H7 (cell line): ENCODE results near the gene LTBR. TPM values are rescaled to one million over a fixed set of nuclear protein-coding genes. Genes with fewer than 3 reads are reported as not detected.

ENCODE experiments used
- DNase-seq: peaks from one replicate; pipeline ENCODE4 v3.0.0; 2012
- H3K27me3 ChIP-seq: 2 replicates; pipeline ENCODE4 v1.6.0; 2011; ENCODE audit warnings: mild to moderate bottlenecking, low read length; ENCODE audit not compliant: control insufficient read depth, insufficient read depth
- H3K36me3 ChIP-seq: replicated peaks from 2 replicates; pipeline ENCODE4 v1.5.1; 2011; ENCODE audit warnings: low read length; ENCODE audit not compliant: control insufficient read depth, insufficient read depth
- H3K4me3 ChIP-seq: 2 replicates; pipeline ENCODE4 v1.5.1; 2011; ENCODE audit warnings: low read depth, mild to moderate bottlenecking, control low read depth, low read length, moderate library complexity; ENCODE audit not compliant: insufficient read depth
- total RNA-seq: library from RNA; depleted of rRNA; stranded (reverse); fragments of >200 nt; shearing (Covaris generic); gene quantifications from 2 replicates; pipeline ENCODE4 v1.2.3, GENCODE V29; 2014

LTBR gene
- total RNA-seq, 1 experiment from 2014 or later = 3.6 TPM

DNA sequence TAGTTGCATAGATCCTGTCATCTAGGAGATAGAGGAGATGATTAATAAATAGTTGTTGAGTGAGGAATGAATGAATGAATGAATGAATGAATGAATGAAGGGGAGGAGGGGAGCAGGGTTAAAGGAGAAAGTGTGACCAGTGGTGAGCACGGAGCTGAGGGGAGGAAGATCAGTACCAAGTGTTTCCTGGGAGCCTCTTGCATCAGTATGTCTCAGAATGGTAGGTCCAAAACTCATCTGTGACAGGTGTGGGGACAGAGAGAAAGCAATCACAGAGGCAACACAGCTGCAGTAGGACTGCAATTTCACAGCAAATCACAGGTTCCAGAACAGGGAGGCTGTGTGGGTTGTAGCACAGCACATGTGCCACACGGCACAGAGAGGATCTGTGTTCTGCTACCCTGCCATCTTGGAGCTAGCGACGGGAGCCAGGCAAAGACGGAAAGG is 27.6 kb upstream of the LTBR start:
- no peaks in the 10 kb centered on the region for H3K27me3 ChIP-seq
- peaks cover 17% of the 10 kb centered on the region for H3K36me3 ChIP-seq
- no peak for DNase-seq
- H3K4me3 ChIP-seq = no peak overlapping the region

GRCh38 chr12:6358881-6359280 is 25.1 kb upstream of the LTBR start:
- DNase-seq = no peak
- Histone ChIP-seq H3K4me3 (no peak overlapping the region), H3K27me3 (no peaks in the 10 kb centered on the region), H3K36me3 (peaks cover 21% of the 10 kb centered on the region)

DNA sequence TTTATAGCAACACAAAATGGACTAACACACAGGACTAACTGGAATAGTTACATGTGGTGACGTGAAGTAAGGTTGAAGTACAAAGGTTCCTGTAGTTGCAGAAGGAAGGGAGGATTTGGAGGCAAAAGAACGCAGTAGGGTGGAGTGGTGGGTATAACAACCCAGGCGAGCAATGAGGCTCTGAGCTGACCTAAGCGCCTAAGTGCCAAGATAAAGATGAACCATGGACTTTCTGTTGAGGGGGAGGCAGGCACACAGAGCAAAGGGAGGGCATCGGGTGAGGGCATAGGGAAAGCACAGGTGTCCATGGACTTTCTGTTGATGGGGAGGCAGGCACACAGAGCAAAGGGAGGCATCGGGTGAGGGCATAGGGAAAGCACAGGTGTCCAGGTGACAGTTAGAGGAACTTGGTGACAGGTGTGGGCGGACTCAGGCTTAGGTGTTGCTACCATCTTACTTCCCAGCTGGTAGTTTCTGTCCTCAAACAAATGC is 23.8 kb upstream of the LTBR start:
- Histone ChIP-seq H3K27me3 (no peaks in the 10 kb centered on the region), H3K4me3 (no peak overlapping the region), H3K36me3 (peaks cover 16% of the 10 kb centered on the region)
- DNase-seq = no peak

- H3K27me3 ChIP-seq = no peaks in the 10 kb centered on the region
- H3K4me3 ChIP-seq = no peak overlapping the region
- H3K36me3 ChIP-seq = peaks cover 13% of the 10 kb centered on the region
- DNase-seq = no peak
These were observed 23.1 kb upstream of the LTBR start for GRCh38 chr12:6360578-6361490.

DNA sequence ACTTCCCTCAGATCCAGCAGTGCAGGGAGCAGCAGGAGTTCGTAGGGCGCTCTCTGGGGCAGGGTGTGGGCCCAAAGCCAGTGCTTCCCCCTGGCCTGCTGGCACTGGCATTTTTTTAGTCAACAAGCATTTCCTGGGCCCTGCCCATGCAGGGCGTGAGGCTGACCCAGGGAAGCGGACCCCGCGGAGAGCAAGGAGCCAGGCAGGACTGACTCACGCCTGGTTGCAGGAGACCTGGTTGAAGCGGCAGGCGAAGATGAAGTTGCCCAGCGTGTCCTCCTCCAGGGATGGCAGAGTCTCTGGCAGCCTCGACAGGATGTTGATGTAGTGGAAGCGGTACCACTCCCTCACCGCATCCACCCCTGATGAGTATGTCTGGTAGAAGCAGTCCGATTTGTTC is 22.1 kb upstream of the LTBR start:
- Histone ChIP-seq H3K4me3 (no peak overlapping the region), H3K27me3 (no peaks in the 10 kb centered on the region), H3K36me3 (peaks cover 10% of the 10 kb centered on the region)
- DNase-seq = no peak

DNA sequence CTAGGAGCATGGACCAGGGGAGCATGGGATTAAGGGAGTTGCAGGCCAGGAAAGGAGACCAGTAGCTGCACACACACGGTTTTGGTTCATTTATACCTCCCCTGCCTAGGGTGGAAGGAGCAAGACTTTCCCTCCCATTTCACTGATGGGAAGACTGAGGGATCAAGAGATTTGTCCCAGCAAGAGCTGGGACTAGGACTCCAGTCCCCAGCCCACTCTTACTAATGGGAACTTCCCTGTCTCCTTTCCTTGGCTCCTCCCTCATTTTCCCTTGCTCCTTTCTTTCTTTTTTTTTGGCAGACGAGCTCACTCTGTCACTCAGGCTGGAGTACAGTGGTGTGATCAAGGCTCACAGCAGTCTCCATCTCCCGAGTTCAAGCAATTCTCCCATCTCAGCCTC is 21.6 kb upstream of the LTBR start:
- Histone ChIP-seq H3K36me3 (peaks cover 10% of the 10 kb centered on the region), H3K4me3 (no peak overlapping the region), H3K27me3 (no peaks in the 10 kb centered on the region)
- DNase-seq = peak; percentile 25

- H3K27me3 ChIP-seq = no peaks in the 10 kb centered on the region
- peak; percentile 44 for DNase-seq
- no peak overlapping the region for H3K4me3 ChIP-seq
- H3K36me3 ChIP-seq = peaks cover 10% of the 10 kb centered on the region
These were observed 21.0 kb upstream of the LTBR start for GRCh38 chr12:6363010-6363329.

DNA sequence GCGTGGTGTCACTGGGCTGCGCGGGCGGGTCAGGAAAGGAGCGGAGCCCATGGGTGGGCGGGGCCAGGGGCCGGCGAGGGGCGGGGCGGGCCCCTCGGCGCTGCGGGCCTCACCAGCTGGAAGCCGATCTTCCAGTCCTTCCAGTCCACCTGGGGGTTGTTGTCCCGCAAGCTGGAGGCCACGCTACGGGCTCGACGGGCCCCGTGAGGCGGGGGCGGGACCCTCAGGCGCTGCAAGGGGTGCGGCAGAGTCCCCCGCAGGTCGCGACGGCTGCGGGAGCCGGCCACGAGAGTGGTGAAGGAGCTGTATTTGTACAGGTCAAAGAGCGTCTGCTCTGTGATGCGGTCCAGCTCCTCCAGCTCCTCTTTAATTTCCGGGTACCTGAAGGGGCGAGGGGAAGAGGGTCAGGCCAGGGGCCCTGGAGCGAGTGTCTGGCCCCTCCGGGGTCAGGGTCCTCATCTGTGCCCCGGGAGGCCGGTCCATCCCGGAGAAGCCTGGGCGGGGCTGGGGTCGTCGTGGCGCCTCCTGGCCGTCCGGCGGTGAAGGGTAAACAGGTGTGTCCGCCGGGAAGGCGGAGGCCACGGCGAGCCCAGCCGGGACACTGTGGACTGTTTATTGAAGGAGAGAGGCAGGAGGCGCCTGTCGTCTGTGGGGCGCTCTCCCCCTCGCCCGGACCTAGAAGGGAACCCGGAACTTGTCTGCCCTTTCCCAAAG is 20.5 kb upstream of the LTBR start:
- Histone ChIP-seq H3K27me3 (no peaks in the 10 kb centered on the region), H3K4me3 (peak overlapping the region; percentile 57), H3K36me3 (peaks cover 10% of the 10 kb centered on the region)
- DNase-seq = peak; percentile 98

DNA sequence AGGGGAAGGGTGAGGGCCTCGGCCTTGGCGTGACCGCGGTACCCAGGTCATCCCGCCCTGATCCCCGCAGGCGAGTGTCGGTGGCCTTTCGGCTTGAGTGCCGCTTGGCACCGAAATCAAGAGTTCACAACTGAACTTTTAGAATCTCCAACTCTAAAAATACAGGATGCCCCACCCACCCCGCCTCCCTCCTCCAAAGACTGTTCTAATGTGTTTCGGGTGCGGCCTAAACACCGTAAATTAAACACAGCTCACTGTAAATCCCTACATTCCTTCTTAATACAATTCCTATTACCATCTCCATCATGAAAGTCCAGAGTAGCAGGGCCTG is 20.0 kb upstream of the LTBR start:
- Histone ChIP-seq H3K4me3 (peak overlapping the region; percentile 57), H3K36me3 (peaks cover 10% of the 10 kb centered on the region), H3K27me3 (no peaks in the 10 kb centered on the region)
- DNase-seq = no peak

DNA sequence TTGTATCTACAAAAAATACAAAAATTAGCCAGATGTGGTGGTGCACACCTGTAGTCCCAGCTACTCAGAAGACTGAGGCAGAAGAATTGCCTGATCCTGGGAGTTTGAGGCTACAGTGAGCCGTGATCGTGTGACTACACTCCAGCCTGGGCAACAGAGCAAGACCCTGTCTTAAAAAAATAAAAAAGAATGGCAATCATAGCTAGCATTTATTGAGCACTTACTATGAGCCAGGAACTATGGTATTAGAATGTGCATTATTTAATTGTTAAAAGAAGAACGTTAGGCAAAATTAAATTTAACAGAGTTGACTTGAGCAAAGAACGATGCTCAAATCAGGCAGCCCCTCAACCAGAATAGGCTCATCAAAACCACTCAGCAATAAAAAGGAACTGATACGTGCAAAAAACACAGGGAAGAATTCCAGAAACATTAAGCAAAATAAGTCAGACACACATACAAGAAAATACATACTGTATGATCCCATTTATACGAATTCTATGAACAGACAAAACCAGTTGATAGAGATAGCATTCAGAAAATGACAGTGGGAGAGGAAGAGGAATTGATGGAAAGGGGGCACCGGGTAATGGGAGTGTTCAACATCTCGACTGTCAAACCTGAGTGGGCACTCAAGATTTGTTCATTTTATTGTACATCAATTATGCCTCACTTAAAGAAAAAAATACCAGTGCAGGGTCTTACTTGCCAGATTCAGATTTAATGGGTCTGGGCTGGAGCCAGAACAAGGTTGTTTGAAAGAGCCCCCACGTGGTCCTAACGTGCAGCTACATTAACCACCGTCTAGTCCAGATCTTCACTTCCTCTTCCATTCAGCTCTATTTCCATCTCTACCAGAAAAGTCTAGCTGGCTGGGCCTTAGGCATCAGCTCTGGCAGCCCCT is 16.6 kb upstream of the LTBR start:
- Histone ChIP-seq H3K36me3 (peaks cover 1% of the 10 kb centered on the region), H3K27me3 (no peaks in the 10 kb centered on the region), H3K4me3 (no peak overlapping the region)
- peak; percentile 46 for DNase-seq

- peak; percentile 41 for DNase-seq
- Histone ChIP-seq H3K4me3 (no peak overlapping the region), H3K36me3 (no peaks in the 10 kb centered on the region; the same call in 1 of the 2 replicates), H3K27me3 (no peaks in the 10 kb centered on the region)
These were observed 15.7 kb upstream of the LTBR start for GRCh38 chr12:6367969-6368892.

DNA sequence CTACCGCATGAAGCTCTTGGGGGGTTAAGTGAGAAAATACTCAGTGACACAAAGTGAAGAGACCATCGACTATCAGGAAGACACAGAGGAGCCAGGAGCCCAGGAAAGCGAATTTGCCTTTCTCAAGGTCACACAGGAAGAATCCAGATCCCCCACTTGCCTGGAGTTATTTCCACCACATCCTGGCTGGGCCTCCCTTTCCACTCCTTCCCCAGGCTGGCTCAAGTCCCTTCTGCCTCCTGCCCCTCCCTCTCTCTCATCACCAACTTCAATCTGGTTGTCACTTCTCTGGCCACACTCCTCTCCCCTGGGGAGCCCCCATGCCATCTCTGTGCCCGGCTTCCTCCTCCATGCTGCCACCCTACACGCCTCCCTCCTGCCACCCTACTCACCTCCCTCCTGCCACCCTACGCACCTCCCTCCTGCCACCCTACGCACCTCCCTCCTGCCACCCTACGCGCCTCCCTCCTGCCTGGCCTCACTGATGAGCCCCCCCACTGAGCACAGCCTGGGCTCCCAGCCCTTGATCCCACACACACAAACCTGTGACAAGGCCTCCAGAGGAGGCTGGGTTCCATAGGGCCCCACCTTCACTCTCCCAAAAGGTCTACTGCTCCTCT is 14.9 kb upstream of the LTBR start:
- Histone ChIP-seq H3K27me3 (no peaks in the 10 kb centered on the region), H3K4me3 (no peak overlapping the region), H3K36me3 (no peaks in the 10 kb centered on the region; the same call in 1 of the 2 replicates)
- DNase-seq = peak; percentile 39

DNA sequence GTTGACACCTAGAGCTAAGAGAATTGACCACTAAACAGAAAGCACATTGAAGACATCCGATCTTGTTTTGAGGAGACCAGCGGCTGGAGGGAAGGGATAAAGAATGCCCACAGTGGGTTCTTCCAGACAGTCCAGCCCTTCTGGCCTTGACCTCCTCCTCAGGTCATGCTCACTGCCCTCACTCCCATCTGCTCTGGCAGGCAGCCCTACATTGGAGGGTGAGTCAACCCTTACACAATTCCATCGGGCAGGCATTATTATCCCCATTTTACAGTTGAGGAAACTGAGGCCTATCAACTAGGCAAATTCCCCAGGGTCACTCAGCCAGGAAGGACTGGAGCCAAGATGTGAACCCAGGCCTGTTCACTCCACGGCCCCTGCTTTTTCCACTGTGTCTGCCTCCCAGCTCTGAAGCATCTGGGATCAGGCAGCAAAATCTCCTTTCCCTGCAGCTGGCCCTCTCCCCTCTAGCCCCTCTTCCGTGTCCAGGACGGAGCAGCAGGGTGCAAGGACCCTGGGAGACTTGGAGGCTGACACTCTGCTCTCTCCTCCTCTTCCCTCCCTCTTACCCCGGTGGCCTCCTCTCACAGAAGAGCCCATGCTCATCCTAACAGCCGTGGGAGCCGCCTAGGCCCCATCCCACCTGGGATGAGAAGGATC is 13.9 kb upstream of the LTBR start:
- Histone ChIP-seq H3K36me3 (no peaks in the 10 kb centered on the region; the same call in 1 of the 2 replicates), H3K27me3 (no peaks in the 10 kb centered on the region), H3K4me3 (no peak overlapping the region)
- peak; percentile 27 for DNase-seq
